Femur (tissue), 1 donor: ENCODE results near the gene PSTPIP2.
"Not testable (repeated sequence)": the region's sequence is repeated elsewhere in the genome, so short reads cannot be mapped to it uniquely, and the experiment has no call there.

Experiments
- DNase-seq: peaks from one replicate; pipeline ENCODE4 v3.0.0-alpha.2; 2017

Gene PSTPIP2

DNA sequence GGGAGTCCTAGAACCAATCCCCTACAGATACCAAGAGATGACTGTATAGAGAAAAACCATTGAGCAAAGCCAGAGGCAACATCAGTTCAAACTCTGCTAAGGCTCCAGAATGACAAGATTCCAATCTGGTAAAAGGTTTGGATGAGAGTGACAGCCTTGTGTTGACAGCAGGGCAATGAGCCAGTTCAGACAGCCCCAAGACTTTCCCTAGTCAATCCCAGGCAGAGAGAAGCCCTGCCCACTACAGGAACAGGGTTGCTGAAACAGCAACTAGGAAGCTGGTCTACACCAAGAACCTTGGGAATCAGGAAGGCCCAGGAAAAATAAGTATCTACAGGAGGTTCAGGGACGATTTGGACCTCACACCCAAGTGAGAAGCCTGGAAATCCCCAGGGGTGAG is 3.3 kb downstream of the PSTPIP2 start:
- DNase-seq: no peak

- DNase-seq: no peak
Observed at GRCh38 chr18:46067438-46068007, 4.5 kb downstream of the PSTPIP2 start.

GRCh38 chr18:46062781-46063180 is 9.3 kb downstream of the PSTPIP2 start:
- no peak for DNase-seq

DNA sequence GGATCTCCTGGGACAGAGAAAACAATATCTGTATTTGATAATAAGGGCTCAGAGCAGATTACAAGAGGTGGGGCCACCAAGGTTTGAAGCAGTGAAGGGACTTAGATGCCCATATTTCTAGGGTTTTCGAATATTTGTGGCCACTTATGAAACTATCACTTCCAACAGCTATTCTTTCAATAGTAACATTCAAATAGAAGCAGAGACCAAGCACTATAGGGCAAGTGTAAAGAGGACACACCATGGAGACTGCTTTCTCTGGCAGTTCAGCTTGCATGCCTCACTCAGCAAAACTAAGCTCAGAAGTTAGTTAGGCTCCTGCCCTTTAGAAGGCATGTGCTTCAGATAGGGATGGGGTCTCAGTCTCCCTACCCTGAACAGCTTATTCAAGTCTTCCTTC is 10.3 kb downstream of the PSTPIP2 start:
- DNase-seq: no peak

DNA sequence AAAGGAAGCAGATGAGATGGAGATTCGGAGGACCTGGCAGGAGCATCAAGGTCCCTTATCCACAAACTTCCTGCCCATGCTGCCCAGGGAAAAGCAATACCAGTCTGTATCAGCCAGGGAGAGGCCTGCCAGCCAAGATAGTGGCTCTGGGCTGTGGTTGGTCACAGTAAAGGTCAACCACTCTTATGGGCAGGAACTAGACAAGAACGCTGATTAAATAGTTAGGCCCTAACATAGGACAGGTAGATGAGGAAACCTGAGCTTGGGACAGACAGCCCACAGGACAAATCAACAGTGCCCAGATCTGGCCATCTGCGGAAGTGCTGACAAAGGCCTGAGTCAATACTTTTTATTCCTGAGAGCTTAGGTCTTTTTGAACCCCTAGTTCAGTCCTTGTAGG is 10.7 kb downstream of the PSTPIP2 start:
- no peak for DNase-seq

- DNase-seq: no peak
Observed at GRCh38 chr18:46060359-46060841, 11.7 kb downstream of the PSTPIP2 start.

DNA sequence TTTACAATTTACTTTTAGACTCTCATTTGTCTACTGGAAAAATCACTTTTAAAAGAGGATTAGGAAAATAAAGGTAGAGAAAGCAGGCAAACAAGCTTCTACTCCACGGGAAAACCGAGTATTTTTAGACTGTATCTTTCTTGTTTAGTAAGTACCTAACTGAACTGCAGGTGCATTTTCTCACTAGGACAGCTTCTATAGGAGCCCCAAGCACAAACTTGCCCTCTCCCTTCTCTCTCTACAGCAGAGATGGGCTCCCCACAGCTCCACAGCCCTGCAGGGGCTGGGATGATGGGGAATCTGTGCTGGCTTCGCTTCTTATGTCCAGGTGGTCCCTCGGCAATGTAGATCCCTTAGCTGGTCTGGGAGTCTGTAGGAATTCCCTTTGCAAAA is 16.2 kb downstream of the PSTPIP2 start:
- DNase-seq: no peak

DNA sequence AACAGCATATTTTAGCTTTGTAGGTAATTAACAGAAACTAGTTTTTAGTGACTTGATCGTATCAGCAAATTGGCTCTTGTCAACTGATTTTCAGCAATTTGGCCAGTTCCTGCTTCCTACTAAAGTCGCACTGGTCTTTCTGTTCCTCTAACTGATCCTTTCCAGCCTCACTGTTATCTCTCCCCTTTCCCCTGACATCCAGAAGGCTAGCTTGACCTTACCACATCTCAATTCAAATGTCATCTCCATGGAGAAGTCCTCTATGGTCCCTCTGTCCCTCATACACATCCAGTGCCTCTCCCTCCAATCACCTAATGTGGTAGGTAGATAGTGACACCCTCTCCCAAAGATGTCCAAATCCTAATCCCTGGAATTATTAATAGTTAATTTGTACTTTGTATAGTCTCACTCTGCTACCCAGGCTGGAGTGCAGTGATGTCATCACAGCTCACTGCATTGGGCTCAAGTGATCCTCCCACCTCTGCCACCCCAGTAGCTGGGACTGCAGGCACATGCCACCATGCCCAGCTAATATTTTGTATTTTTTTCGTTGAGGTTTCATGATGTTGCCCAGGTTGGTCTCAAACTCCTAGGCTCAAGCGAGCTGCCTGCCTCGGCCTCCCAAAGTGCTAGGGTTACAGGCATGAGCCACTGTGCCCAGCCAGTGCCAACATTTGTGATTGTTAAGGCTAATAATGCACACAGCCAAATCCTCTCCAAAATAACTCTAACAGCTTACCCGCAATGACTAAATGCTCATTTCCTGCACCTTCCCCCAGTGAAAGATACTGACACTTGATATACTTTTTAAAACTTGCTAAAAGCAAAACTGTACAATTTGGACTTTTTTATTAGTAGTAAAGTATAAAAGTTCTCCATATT is 16.9 kb downstream of the PSTPIP2 start:
- DNase-seq: no peak

GRCh38 chr18:46053368-46054095 is 18.5 kb downstream of the PSTPIP2 start:
- DNase-seq: no peak

- DNase-seq: no peak
Observed at GRCh38 chr18:46051731-46052461, 20.2 kb downstream of the PSTPIP2 start.

DNA sequence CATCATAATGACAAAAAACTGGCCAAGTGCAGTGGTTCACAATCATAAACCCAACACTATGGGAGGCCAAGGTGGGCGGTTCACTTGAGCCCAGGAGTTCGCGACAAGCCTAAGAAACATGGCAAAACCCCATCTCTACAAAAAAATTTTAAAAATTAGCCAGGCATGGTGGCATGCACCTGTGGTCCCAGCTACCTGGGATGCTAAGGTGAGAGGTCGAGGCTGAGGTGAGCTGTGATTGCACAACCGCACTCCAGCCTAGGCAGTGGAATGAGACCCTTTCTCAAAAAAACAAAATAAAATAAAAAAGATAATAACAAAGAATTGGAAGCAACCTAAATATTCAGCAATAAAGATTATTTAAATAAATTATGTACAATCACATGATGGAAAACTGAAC is 21.8 kb downstream of the PSTPIP2 start:
- no peak for DNase-seq

DNA sequence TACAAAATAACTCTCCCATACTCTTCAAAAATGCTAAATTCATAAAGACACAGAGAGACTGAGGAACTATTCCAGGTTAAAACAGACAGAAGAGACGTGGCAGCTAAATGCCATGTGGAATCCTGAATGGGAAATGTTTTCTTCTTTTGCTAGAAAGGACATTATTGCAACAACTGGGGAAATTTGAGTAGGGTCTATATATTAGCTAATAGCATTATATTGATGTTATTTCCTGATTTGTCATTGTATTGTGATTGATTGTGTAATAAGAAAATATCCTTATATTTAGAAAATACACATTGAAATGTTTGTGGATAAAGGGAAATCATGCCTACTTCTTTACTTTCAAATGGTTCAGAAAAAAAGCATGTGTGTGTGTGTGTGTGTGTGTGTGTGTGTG is 23.4 kb downstream of the PSTPIP2 start:
- DNase-seq: no peak

GRCh38 chr18:46047369-46047768 is 24.7 kb downstream of the PSTPIP2 start:
- DNase-seq: not testable (repeated sequence)

DNA sequence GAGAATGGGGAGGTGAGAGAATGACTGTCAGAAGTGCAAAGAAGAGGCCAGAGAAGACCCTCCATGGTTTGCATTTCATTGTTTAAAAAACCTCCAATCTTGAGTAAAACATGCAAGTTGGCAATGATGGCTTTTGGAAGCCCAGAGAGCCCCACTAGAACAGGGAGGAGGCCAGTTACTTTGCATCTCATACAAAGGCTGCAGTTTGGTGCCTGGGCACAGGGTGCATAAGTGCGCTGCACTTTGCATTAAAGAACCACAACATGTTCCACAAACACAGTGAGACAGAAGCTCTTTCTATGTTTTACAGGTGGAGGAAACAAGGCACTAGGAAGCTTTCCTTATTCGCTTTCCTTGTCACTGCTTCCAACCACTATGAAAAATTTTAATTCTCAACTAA is 25.4 kb downstream of the PSTPIP2 start:
- no peak for DNase-seq

DNA sequence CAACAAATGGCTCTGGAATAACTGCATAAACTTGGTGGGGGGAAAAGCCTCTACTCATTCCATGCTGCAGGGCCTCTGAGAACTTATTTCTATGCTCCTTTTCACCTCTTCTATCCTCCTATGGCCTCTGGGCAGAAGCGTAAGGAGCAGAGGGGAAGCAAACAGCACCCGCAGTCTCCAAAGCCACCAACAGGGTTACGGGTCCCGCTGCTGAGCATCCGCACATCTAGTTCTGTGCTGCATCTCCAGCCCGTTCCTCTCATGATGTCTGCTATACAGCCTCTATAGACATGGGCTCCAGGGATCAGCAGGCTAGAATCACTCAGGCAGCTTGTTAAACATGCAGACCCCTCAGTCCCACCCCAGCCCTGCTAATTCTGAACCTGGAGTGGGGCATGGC is 25.9 kb downstream of the PSTPIP2 start:
- DNase-seq: no peak

DNA sequence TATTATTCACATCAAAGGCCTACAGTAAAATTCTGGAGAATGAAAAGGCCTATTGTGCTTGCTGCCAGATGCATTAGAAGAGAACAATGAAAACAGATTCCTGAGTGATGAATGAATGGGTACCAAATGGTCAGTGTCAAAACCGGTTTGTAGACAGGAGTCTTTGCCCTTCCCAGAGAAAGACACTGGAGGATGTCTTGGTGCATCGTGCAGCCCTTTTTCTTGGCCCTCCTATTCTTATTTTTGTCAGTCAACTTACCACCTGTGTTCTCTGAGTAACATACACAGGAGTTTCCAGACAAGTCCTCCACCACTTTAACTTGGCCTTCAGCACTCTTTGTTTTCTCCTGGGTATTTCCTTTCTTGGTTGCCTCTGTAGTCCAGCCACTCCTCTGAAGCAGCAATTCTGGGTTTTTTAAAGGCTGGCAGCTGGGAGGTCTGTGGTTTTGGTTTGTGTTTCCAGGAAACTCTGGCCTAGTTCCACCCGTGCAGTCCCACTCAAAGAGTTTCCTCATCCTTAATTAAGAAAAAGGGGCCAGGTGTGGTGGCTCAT is 29.4 kb downstream of the PSTPIP2 start:
- peak; percentile 44 for DNase-seq

DNA sequence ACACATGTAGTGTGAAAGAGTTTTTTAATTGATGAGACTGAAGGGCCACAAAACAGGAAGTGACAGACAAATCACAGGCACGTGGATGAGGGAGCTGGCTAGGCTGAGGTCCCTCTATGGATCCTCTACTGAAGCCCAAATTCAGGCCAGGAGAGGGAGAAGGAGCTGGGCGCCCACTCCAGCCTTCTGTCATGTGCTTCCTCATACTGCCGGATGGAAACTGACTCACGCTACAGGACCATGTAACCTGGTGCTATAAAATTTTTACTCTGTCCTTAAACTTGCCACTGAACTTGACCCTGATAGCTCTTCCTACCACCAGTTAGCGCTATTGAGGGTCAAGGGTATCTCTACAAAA is 31.3 kb downstream of the PSTPIP2 start:
- DNase-seq: no peak

GRCh38 chr18:46040033-46040746 is 31.9 kb downstream of the PSTPIP2 start:
- DNase-seq: no peak

DNA sequence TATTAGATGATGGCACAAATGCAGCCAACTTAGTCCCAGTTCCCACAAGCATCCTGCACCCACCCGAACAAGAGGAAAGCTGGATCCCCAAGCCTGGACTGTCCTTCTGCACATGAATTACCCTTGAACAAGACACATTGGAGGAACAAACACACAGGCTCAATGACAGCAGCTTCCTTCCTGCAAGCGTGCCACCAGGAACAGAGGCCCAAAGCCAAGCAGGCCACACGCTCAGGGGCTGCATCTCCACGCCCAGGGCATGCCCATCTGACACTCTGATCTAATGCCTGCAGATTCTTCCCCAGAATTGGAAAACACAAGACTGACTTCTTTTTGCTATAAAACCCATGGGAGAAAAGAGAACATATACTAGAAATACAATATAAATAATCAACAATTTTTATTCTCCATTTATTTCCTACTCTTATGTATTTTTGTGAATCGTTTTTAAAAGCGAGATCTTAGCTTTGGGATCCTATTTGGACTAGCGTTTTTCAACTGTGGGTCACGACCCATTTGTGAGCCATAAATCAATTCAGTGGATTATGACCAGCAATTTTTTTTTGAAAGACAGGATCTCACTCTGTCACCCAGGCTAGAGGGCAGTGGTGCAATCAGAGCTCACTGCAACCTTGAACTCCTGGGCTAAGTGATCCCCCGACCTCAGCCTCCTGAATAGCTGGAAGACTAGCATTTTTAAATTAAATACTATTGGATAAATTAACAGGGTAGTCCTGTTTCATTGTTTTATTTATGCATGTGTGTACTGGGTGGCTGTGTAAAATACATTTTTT is 34.4 kb downstream of the PSTPIP2 start:
- no peak for DNase-seq

DNA sequence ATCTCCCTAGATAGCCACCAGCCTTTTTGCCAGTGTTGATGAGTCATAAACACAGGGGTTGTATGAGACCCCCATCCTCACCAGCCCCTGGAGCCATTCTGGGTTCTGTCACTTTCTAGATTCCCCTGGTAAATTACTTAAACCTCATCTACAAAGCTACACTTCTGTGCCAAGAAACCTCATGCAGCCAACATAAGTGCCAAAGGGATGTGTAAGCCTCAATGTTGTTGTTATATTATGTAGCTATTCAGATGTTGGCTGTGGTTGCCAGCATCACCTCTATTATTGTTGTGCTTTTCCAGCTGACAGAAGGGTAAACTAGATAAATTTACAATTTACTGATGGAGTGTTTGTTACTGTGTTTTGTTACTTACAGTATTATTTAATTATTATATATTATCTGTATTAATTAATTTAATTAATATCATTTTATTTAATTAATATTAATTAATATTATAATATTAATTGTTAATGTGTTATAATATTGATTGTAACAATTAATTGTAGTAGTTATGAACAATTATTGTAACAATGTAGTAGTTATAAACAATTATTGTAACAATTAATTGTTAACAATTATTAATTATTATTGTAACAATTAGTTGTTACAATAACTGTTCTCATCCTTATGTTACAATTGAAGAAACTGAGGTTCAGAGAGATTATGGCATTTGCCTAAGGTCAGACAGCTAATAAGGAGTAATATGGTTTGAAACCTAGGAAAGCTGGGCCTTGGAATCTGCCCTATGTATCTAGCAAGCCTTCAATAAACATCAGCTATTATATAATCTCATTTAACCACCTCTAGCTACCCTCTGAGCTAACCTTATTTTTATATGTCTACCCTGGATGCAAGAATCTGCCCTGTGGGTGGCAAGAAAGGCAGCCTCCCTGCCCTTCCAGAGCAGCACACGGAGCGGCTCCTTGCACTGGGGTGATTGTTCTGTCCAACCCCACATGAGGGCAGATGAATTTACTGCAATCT is 36.1 kb downstream of the PSTPIP2 start:
- DNase-seq: no peak
